KMS-11 (cell line): ENCODE results near the gene SUGCT.

ENCODE experiments used
- H2AFZ ChIP-seq: fragments of 200-600 bp; sonication (generic); 2 replicates; pipeline ENCODE4 v1.6.1; 2016; ENCODE audit warnings: antibody characterized with exemption, mixed run types, low read depth
- H3K27ac ChIP-seq: fragments of 200-600 bp; sonication (generic); 2 replicates; pipeline ENCODE4 v1.6.1; 2016; ENCODE audit warnings: mild to moderate bottlenecking, mixed run types
- H3K27me3 ChIP-seq: fragments of 200-600 bp; sonication (generic); 2 replicates; pipeline ENCODE4 v1.6.1; 2017; ENCODE audit warnings: mild to moderate bottlenecking, low read depth, mixed run types, moderate library complexity; ENCODE audit not compliant: insufficient read depth
- H3K36me3 ChIP-seq: fragments of 200-600 bp; sonication (generic); 2 replicates; pipeline ENCODE4 v1.6.1; 2017; ENCODE audit warnings: mild to moderate bottlenecking, mixed run types; ENCODE audit not compliant: insufficient read depth
- H3K4me1 ChIP-seq: fragments of 200-600 bp; sonication (generic); 2 replicates; pipeline ENCODE4 v1.6.1; 2016; ENCODE audit warnings: mild to moderate bottlenecking, low read depth, mixed run types; ENCODE audit not compliant: poor library complexity, severe bottlenecking
- H3K4me2 ChIP-seq: fragments of 200-600 bp; sonication (generic); 2 replicates; pipeline ENCODE4 v1.7.0; 2016; ENCODE audit warnings: mild to moderate bottlenecking, mixed run types
- H3K4me3 ChIP-seq: fragments of 200-600 bp; sonication (generic); IDR thresholded peaks from 2 replicates; pipeline ENCODE4 v1.6.1; 2017; ENCODE audit warnings: low read depth, low read length, mixed read lengths; ENCODE audit not compliant: insufficient read depth
- H3K79me2 ChIP-seq: fragments of 200-600 bp; sonication (generic); 2 replicates; pipeline ENCODE4 v1.6.1; 2016; ENCODE audit warnings: low read depth, mixed run types; ENCODE audit not compliant: insufficient read depth
- H3K9ac ChIP-seq: fragments of 200-600 bp; sonication (generic); 2 replicates; pipeline ENCODE4 v1.6.1; 2016; ENCODE audit warnings: mild to moderate bottlenecking, mixed run types
- H4K20me1 ChIP-seq: fragments of 200-600 bp; sonication (generic); 2 replicates; pipeline ENCODE4 v1.6.1; 2016; ENCODE audit warnings: mild to moderate bottlenecking, mixed run types; ENCODE audit not compliant: insufficient read depth
- TF ChIP-seq, protein P1 (sequence below): fragments of 200-600 bp; sonication (generic); conservative IDR thresholded peaks from 2 replicates; pipeline ENCODE4 v1.6.1; 2017; ENCODE audit warnings: low read depth, mild to moderate bottlenecking, antibody characterized with exemption, low read length, moderate library complexity, mixed read lengths

SUGCT gene

GRCh38 chr7:40516376-40516775 lies 381.6 kb downstream of the SUGCT start:
- Histone ChIP-seq H3K4me3 (no peak overlapping the region), H3K36me3 (no peaks in the 10 kb centered on the region), H2AFZ (no peak overlapping the region), H3K79me2 (no peaks in the 10 kb centered on the region), H3K4me1 (no peaks in the 10 kb centered on the region), H3K27me3 (no peaks in the 10 kb centered on the region), H3K27ac (no peak overlapping the region), H4K20me1 (no peaks in the 10 kb centered on the region), H3K9ac (no peak overlapping the region), H3K4me2 (no peak overlapping the region)
- TF ChIP-seq, protein P1, sequence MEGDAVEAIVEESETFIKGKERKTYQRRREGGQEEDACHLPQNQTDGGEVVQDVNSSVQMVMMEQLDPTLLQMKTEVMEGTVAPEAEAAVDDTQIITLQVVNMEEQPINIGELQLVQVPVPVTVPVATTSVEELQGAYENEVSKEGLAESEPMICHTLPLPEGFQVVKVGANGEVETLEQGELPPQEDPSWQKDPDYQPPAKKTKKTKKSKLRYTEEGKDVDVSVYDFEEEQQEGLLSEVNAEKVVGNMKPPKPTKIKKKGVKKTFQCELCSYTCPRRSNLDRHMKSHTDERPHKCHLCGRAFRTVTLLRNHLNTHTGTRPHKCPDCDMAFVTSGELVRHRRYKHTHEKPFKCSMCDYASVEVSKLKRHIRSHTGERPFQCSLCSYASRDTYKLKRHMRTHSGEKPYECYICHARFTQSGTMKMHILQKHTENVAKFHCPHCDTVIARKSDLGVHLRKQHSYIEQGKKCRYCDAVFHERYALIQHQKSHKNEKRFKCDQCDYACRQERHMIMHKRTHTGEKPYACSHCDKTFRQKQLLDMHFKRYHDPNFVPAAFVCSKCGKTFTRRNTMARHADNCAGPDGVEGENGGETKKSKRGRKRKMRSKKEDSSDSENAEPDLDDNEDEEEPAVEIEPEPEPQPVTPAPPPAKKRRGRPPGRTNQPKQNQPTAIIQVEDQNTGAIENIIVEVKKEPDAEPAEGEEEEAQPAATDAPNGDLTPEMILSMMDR = no peak

DNA sequence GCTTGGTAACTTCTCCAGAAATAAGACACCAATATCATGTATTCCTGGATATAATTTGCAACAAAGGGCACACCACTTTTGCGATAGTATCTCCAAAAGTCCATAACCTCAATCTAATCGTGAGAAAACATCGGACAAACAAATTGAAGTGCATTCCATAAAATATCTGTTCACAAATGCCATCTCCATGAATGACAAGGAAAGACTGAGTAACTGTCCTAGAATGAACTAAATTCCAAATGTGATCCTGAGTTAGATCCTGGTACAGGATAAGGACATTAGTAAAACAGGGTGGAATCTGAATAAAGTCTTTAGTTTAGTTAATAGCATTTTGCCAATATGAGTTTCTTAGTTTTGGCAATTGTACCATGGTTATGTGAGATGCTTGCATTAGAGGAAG lies 384.2 kb downstream of the SUGCT start:
- H2AFZ ChIP-seq = no peak overlapping the region
- H3K27ac ChIP-seq = no peak overlapping the region
- no peak overlapping the region for H3K4me2 ChIP-seq
- H3K4me3 ChIP-seq = no peak overlapping the region
- H4K20me1 ChIP-seq = no peaks in the 10 kb centered on the region
- no peaks in the 10 kb centered on the region for H3K4me1 ChIP-seq
- H3K36me3 ChIP-seq = no peaks in the 10 kb centered on the region
- TF ChIP-seq, protein P1 = no peak
- no peaks in the 10 kb centered on the region for H3K79me2 ChIP-seq
- no peak overlapping the region for H3K9ac ChIP-seq
- no peaks in the 10 kb centered on the region for H3K27me3 ChIP-seq

DNA sequence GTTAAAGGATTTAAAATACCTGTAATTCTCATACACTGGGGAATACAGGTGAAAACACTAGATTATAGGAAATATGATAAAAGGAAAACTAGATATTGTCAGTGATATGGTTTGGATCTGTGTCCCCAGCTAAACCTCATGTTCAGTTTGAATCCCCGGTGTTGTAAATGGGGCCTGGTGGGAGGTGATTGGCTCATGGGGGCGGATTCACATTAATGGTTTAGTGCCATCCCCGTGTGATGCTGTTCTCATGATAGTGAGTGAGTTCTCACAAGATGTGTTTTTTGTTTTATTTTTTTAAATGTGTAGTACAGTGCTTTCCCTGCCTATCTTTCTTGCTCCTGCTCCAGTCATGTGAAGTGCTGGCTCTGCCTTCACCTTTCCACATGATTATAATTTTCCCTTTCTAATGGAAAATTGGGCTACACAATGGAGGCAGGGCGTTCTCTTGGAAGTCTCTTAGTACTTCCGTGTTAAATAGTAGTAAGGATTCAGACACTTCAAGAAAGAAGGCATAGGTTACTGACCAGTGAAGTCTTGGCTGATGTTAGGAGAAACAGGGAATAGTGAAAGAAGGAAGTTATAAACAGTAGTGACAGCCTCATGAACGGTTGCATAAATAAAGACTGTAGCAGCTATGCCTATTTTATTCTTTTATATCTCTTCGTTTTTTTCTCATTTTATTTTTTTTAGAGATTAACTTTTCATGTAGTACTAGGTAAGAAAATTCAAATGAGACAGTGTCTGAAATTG lies 386.4 kb downstream of the SUGCT start:
- H3K4me2 ChIP-seq = no peak overlapping the region
- no peak overlapping the region for H3K27ac ChIP-seq
- no peak overlapping the region for H2AFZ ChIP-seq
- no peaks in the 10 kb centered on the region for H4K20me1 ChIP-seq
- no peaks in the 10 kb centered on the region for H3K79me2 ChIP-seq
- H3K27me3 ChIP-seq = no peaks in the 10 kb centered on the region
- H3K4me3 ChIP-seq = no peak overlapping the region
- TF ChIP-seq, protein P1 = no peak
- H3K9ac ChIP-seq = no peak overlapping the region
- H3K36me3 ChIP-seq = no peaks in the 10 kb centered on the region
- no peaks in the 10 kb centered on the region for H3K4me1 ChIP-seq

GRCh38 chr7:40525764-40526163 lies 391.0 kb downstream of the SUGCT start:
- TF ChIP-seq, protein P1 = no peak
- Histone ChIP-seq H3K27ac (no peak overlapping the region), H3K4me2 (no peak overlapping the region), H2AFZ (no peak overlapping the region), H3K9ac (no peak overlapping the region), H3K4me1 (no peaks in the 10 kb centered on the region), H3K4me3 (no peak overlapping the region), H3K36me3 (no peaks in the 10 kb centered on the region), H3K27me3 (no peaks in the 10 kb centered on the region), H4K20me1 (no peaks in the 10 kb centered on the region), H3K79me2 (no peaks in the 10 kb centered on the region)
